ENCODE results near the gene UAP1L1. TPM values are rescaled to one million over a fixed set of nuclear protein-coding genes. Genes with fewer than 3 reads are reported as not detected.

Gene UAP1L1
- total and polyA plus RNA-seq, 7 donors: 2.9 to 9.6 (median 5.7) TPM

- peaks cover 0 to 17% (median 13%) of the 10 kb centered on the region in 3 donors for H3K27me3 ChIP-seq
- no peaks in the 10 kb centered on the region for H3K9me3 ChIP-seq
- no peak overlapping the region for H3K4me3 ChIP-seq
- peaks cover 0 to 9% (median 6%) of the 10 kb centered on the region in 4 donors for H3K4me1 ChIP-seq
- TF ChIP-seq EP300 (IDR thresholded peaks at IDR 0.05): no peak
- TF ChIP-seq POLR2A (IDR thresholded peaks at IDR 0.05): no peak
- TF ChIP-seq POLR2AphosphoS5 (IDR thresholded peaks at IDR 0.05): no peak
- H3K36me3 ChIP-seq: no peaks in the 10 kb centered on the region
- 84 to 87% methylated on average over 26 of the region's 26 CpGs for WGBS, 2 donors
- H3K27ac ChIP-seq: no peak overlapping the region
- intact Hi-C loops (cut with DNase I): no loop called here
- no peak for DNase-seq
These were observed 13.8 kb upstream of the UAP1L1 start for GRCh38 chr9:137063311-137064026.

DNA sequence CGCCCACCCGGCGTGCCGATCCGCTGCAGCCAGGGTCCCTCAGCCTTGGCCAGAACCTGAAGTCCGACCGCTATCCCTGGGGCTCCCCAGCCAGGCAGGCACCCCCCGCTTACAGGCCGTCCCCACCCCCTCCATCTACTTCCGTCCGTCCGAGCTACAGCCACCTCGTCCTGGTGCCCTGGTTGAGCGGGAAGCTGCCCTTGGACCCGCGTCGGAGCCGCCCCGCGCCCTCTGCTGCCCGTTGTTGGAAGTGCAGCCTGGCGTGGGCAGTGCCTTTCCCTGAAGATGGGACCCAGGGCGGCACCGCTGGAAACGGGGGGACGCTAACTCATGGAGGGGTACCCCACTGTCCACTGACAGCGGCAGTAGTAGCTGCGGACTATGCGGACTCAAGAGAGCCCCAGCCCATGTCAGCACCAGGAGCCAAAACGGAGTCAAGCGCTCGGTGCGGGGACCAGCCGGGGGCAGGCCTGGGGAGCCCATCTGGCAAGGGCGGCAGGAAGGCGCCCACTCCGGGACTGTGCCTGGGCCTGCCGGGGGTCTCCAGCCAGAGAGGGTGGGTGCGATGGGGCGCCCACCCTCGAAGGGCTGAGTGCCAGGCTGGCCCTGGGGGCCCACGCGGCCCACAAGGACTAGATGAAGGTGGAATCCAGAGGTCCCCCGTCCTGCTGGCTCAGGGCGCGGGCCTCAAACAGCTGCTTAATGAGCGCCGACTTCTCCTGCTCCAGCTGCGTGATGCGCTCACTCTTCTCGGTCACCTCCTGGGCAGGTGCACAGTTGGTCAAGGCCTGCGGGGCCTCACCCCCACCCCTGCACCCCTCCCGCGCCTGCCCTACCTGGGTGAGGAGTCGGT is 13.1 kb upstream of the UAP1L1 start:
- Histone ChIP-seq H3K4me3 (no peak overlapping the region), H3K27me3 (peaks cover 7 to 24% (median 21%) of the 10 kb centered on the region in 3 donors), H3K9me3 (no peaks in the 10 kb centered on the region), H3K36me3 (no peaks in the 10 kb centered on the region), H3K27ac (no peak overlapping the region), H3K4me1 (peaks cover 0 to 10% (median 6%) of the 10 kb centered on the region in 4 donors)
- WGBS, 2 donors: 51 to 56% methylated on average over 55 of the region's 55 CpGs
- TF ChIP-seq POLR2AphosphoS5 (IDR thresholded peaks at IDR 0.05): no peak
- no peak for TF ChIP-seq POLR2A (IDR thresholded peaks at IDR 0.05)
- no peak for TF ChIP-seq EP300 (IDR thresholded peaks at IDR 0.05)
- peak; percentile 91 to 96 (median 94) for TF ChIP-seq CTCF (IDR thresholded peaks at IDR 0.05)
- intact Hi-C loops (cut with DNase I): no loop called here
- DNase-seq: peak; percentile 81

GRCh38 chr9:137064880-137065164 is 12.5 kb upstream of the UAP1L1 start:
- H3K27ac ChIP-seq: no peak overlapping the region
- 89 to 94% methylated on average over 12 of the region's 12 CpGs for WGBS, 2 donors
- no peaks in the 10 kb centered on the region for H3K36me3 ChIP-seq
- no peak overlapping the region for H3K4me3 ChIP-seq
- peaks cover 0 to 16% (median 11%) of the 10 kb centered on the region in 4 donors for H3K4me1 ChIP-seq
- DNase-seq: no peak
- H3K9me3 ChIP-seq: no peaks in the 10 kb centered on the region
- intact Hi-C loops (cut with DNase I): loop anchor here (5.0 kb wide), 1 partner anchor 38 kb away; the partner anchor contains the start of gene ABCA2
- TF ChIP-seq EP300 (IDR thresholded peaks at IDR 0.05) (no peak), CTCF (IDR thresholded peaks at IDR 0.05) (no peak), POLR2AphosphoS5 (IDR thresholded peaks at IDR 0.05) (no peak), POLR2A (IDR thresholded peaks at IDR 0.05) (no peak)
- H3K27me3 ChIP-seq: peaks cover 13 to 30% (median 26%) of the 10 kb centered on the region in 3 donors

- 93 to 94% methylated on average over 23 of the region's 23 CpGs for WGBS, 2 donors
- DNase-seq: no peak
- Histone ChIP-seq H3K36me3 (no peaks in the 10 kb centered on the region), H3K27ac (no peak overlapping the region), H3K4me1 (peaks cover 0 to 22% (median 14%) of the 10 kb centered on the region in 4 donors), H3K4me3 (no peak overlapping the region), H3K9me3 (no peaks in the 10 kb centered on the region), H3K27me3 (peaks cover 18 to 36% (median 32%) of the 10 kb centered on the region in 3 donors)
- intact Hi-C loops (cut with DNase I): loop anchor here (5.0 kb wide), 1 partner anchor 38 kb away; the partner anchor contains the start of gene ABCA2
- TF ChIP-seq POLR2A (IDR thresholded peaks at IDR 0.05) (no peak), EP300 (IDR thresholded peaks at IDR 0.05) (no peak), CTCF (IDR thresholded peaks at IDR 0.05) (no peak), POLR2AphosphoS5 (IDR thresholded peaks at IDR 0.05) (no peak)
These were observed 11.9 kb upstream of the UAP1L1 start for GRCh38 chr9:137065336-137065967.
